Natural killer cell (primary cell): ENCODE results near the gene TXNDC11. TPM values are rescaled to one million over a fixed set of nuclear protein-coding genes. Genes with fewer than 3 reads are reported as not detected.

Experiments used
- ATAC-seq, 3 donors: fragments of 150-1000 bp in 2 of 3; fragments of 200-7000 bp in 1 of 3; cut with Tn5 transposase; 1 replicate in 1 of 3; 2 replicates in 2 of 3; pipeline ENCODE4 v1.10.0; 2021; ENCODE audit warnings: mild to moderate bottlenecking in 2 of 3, moderate library complexity in 2 of 3
- DNase-seq, 2 donors: peaks; one replicate each; pipeline versions ENCODE4 v3.0.0 to v3.0.0-alpha.2; 2013 to 2021; ENCODE audit warnings: mixed read lengths in 1 of 2
- H3K27ac ChIP-seq: one replicate; pipeline ENCODE4 v1.5.1; 2013; ENCODE audit warnings: mild to moderate bottlenecking, low read length
- H3K27me3 ChIP-seq: one replicate; pipeline ENCODE4 v1.6.1; 2013; ENCODE audit warnings: low read length; ENCODE audit not compliant: control insufficient read depth, insufficient read depth
- H3K36me3 ChIP-seq: one replicate; pipeline ENCODE4 v1.6.1; 2013; ENCODE audit warnings: low read length; ENCODE audit not compliant: control insufficient read depth, insufficient read depth
- H3K4me1 ChIP-seq: one replicate; pipeline ENCODE4 v1.6.1; 2013; ENCODE audit warnings: low read length; ENCODE audit not compliant: control insufficient read depth, insufficient read depth
- H3K4me3 ChIP-seq: one replicate; pipeline ENCODE4 v1.5.1; 2013; ENCODE audit warnings: low read length
- H3K9me3 ChIP-seq: one replicate; pipeline ENCODE4 v1.6.1; 2013; ENCODE audit warnings: low read length; ENCODE audit not compliant: control insufficient read depth, insufficient read depth
- H3K27ac Mint-ChIP-seq, 2 donors: one replicate each; pipeline ENCODE4 v1.8.0; 2022; ENCODE audit warnings: mild to moderate bottlenecking in 2 of 2, mixed read lengths in 2 of 2, moderate library complexity in 1 of 2
- H3K27me3 Mint-ChIP-seq, 2 donors: one replicate each; pipeline ENCODE4 v1.8.0; 2022; ENCODE audit warnings: low read depth in 2 of 2, mixed read lengths in 2 of 2
- H3K36me3 Mint-ChIP-seq: one replicate; pipeline ENCODE4 v1.8.0; 2022; ENCODE audit warnings: mixed read lengths
- H3K4me1 Mint-ChIP-seq, 2 donors: one replicate each; pipeline ENCODE4 v1.8.0; 2022; ENCODE audit warnings: mixed read lengths in 2 of 2
- H3K4me3 Mint-ChIP-seq: one replicate; pipeline ENCODE4 v1.8.0; 2022; ENCODE audit warnings: mild to moderate bottlenecking, moderate library complexity, mixed read lengths
- H3K9me3 Mint-ChIP-seq, 2 donors: one replicate each; pipeline ENCODE4 v1.8.0; 2022; ENCODE audit warnings: mixed read lengths in 2 of 2
- WGBS: methylation state at CpG from one replicate; pipeline ENCODE4 v1.1.7; 2013; ENCODE audit warnings: missing lambda C conversion rate; ENCODE audit not compliant: insufficient coverage; 5-methylcytosine and 5-hydroxymethylcytosine counted together
- intact Hi-C: fragments of 100-400 bp; cut with micrococcal nuclease; formaldehyde crosslinking; loops from one replicate; pipeline ENCODE4 v1.14.2; 2022
- total RNA-seq, 4 donors: library from RNA; stranded (reverse); fragments of 120-200 nt in 1 of 4; gene quantifications; one replicate each; pipeline versions ENCODE4 v1.2.3 to v1.2.4, GENCODE V29; 2013 to 2022
- TF ChIP-seq, protein P1 (sequence below): fragments of 200-600 bp; IDR thresholded peaks from one replicate; pipeline ENCODE4 v1.8.0; 2022; ENCODE audit warnings: antibody characterized with exemption

Gene TXNDC11
- total RNA-seq, 3 donors from 2014 or later (not counting 1 experiment from before 2014, with no cell fraction given), result 63.4 to 99.2 (median 68.9) TPM

DNA sequence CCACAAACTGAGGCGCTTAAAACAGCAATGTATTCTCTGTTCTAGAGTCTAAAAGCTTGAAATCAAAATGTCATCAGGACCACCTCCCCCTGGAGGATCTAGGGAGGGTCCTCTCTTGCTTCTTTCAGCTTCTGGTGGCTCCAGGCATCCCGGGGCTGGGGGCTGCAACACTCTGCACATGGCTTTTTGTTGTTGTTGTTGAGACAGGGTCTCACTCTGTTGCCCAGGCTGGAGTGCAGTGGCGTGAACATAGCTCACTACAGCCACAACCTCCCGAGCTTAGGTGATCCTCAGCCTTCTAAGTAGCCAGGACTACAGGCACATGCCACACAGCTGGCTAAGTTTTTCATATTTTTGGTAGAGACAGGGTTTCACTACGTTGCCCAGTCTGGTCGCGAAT is 111.4 kb downstream of the TXNDC11 start:
- H3K4me1 ChIP-seq, result peaks cover 16% of the 10 kb centered on the region
- Mint-ChIP-seq H3K27me3 (peaks cover 0 to 6% of the 10 kb centered on the region in 2 donors), H3K27ac (no peak overlapping the region), H3K4me1 (peaks cover 11 to 22% of the 10 kb centered on the region in 2 donors), H3K9me3 (no peaks in the 10 kb centered on the region), H3K36me3 (no peaks in the 10 kb centered on the region), H3K4me3 (no peak overlapping the region)
- no peak overlapping the region for H3K4me3 ChIP-seq
- intact Hi-C loops, result no loop called here
- no peak for ATAC-seq
- no peaks in the 10 kb centered on the region for H3K27me3 ChIP-seq
- no peaks in the 10 kb centered on the region for H3K36me3 ChIP-seq
- H3K9me3 ChIP-seq, result no peaks in the 10 kb centered on the region
- DNase-seq, result no peak
- TF ChIP-seq, protein P1, sequence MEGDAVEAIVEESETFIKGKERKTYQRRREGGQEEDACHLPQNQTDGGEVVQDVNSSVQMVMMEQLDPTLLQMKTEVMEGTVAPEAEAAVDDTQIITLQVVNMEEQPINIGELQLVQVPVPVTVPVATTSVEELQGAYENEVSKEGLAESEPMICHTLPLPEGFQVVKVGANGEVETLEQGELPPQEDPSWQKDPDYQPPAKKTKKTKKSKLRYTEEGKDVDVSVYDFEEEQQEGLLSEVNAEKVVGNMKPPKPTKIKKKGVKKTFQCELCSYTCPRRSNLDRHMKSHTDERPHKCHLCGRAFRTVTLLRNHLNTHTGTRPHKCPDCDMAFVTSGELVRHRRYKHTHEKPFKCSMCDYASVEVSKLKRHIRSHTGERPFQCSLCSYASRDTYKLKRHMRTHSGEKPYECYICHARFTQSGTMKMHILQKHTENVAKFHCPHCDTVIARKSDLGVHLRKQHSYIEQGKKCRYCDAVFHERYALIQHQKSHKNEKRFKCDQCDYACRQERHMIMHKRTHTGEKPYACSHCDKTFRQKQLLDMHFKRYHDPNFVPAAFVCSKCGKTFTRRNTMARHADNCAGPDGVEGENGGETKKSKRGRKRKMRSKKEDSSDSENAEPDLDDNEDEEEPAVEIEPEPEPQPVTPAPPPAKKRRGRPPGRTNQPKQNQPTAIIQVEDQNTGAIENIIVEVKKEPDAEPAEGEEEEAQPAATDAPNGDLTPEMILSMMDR, result no peak
- no peak overlapping the region for H3K27ac ChIP-seq
- 84% methylated on average over 7 of the region's 7 CpGs for WGBS

DNA sequence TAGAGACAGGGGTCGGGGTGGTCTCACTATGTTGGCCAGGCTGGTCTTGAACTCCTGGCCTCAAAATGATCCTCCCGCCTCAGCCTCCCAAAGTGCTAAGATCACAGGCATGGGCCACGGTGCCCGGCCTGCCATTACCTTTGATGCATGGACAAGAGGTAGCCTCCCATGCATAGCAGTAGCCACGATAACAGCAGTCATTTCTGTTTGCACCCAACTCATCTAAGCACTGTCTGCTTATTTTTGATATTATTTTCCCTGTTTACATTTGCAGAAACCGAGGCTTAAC is 111.9 kb downstream of the TXNDC11 start:
- no peak for DNase-seq
- Histone ChIP-seq H3K36me3 (no peaks in the 10 kb centered on the region), H3K27me3 (no peaks in the 10 kb centered on the region), H3K4me1 (peaks cover 17% of the 10 kb centered on the region), H3K4me3 (no peak overlapping the region), H3K27ac (no peak overlapping the region), H3K9me3 (no peaks in the 10 kb centered on the region)
- 91% methylated on average over 6 of the region's 6 CpGs for WGBS
- Mint-ChIP-seq H3K9me3 (no peaks in the 10 kb centered on the region), H3K27me3 (peaks cover 0 to 1% of the 10 kb centered on the region in 2 donors), H3K4me3 (no peak overlapping the region), H3K4me1 (peaks cover 7 to 17% of the 10 kb centered on the region in 2 donors), H3K27ac (no peak overlapping the region), H3K36me3 (no peaks in the 10 kb centered on the region)
- no peak for ATAC-seq
- TF ChIP-seq, protein P1, result no peak
- intact Hi-C loops, result no loop called here

DNA sequence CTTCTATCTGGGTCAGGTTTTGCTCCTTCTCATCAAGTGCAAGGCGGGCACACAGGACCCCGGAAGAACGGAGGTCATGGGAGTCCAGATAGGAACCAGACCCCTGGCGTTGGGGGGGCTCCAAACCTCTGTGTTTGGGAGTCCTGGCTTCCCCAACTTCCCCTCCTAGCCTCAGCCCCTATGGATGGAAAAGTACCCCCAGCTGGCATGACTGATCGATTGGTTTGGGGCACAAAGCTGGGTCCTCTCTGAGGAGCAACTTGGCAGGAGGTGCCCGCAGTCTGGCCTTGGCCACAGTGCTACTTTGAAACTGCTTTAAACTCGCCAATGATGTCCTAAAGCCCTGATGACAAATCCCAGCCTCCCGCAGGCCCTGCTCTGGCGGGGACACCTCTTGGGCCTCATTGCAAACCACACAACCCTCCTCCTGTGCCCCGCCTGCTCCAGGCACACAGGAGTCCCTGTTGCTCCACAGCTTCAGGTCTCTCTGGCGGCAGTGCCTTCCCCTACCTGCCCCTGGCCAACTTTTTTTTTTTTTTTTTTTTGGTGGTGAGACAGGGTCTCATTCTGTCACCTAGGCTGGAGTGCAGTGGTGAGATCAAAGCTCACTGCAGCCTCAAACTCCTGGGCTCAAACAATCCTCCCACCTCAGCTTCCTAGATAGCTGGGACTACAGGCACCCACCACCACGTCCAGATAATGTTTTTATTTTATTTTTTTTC is 112.5 kb downstream of the TXNDC11 start:
- H3K36me3 ChIP-seq, result no peaks in the 10 kb centered on the region
- no peak for DNase-seq
- H3K4me1 ChIP-seq, result peaks cover 22% of the 10 kb centered on the region
- no peaks in the 10 kb centered on the region for H3K36me3 Mint-ChIP-seq
- TF ChIP-seq, protein P1, result no peak
- no peak overlapping the region for H3K27ac ChIP-seq
- no peaks in the 10 kb centered on the region for H3K27me3 Mint-ChIP-seq
- peaks cover 7 to 15% of the 10 kb centered on the region in 2 donors for H3K4me1 Mint-ChIP-seq
- 78% methylated on average over 11 of the region's 12 CpGs for WGBS
- H3K27me3 ChIP-seq, result no peaks in the 10 kb centered on the region
- no peak overlapping the region for H3K27ac Mint-ChIP-seq
- no peak overlapping the region for H3K4me3 Mint-ChIP-seq
- H3K9me3 ChIP-seq, result no peaks in the 10 kb centered on the region
- no peak overlapping the region for H3K4me3 ChIP-seq
- no peak for ATAC-seq
- intact Hi-C loops, result no loop called here
- no peaks in the 10 kb centered on the region for H3K9me3 Mint-ChIP-seq

Other genes starting within 250 kb of the TXNDC11 start
- 100 to 1,000 TPM; 584 to 772 (median 726) TPM for gene LITAF, start 155.9 kb downstream of the TXNDC11 start, total RNA-seq
- 10 to 100 TPM in 2 of 3 donors, 1 to 10 TPM in 1; 5.3 to 20.0 (median 12.5) TPM for gene SNN, start 74.4 kb downstream of the TXNDC11 start, total RNA-seq
- gene ZC3H7A, start 54.4 kb upstream of the TXNDC11 start, total RNA-seq, result 10 to 100 TPM; 80.6 to 91.8 (median 84.6) TPM
- 100 to 1,000 TPM in 1 of 3 donors, 10 to 100 TPM in 2; 66.3 to 102 (median 99.1) TPM for gene RSL1D1, start 108.7 kb upstream of the TXNDC11 start, total RNA-seq
- gene GSPT1, start 173.1 kb upstream of the TXNDC11 start, total RNA-seq, result 10 to 100 TPM; 51.4 to 77.8 (median 60.8) TPM
- 10 to 100 TPM; 19.6 to 43.3 (median 22.4) TPM for gene NPIPB2, start 199.2 kb upstream of the TXNDC11 start, total RNA-seq
- 1 to 10 TPM in 1 of 3 donors, not detected in 2; 6.6 TPM for gene TNFRSF17, start 222.4 kb upstream of the TXNDC11 start, total RNA-seq
- gene SNX29, start 233.9 kb upstream of the TXNDC11 start, total RNA-seq, result 10 to 100 TPM; 38.3 to 58.9 (median 38.8) TPM